Right renal pelvis (tissue), 4 donors: ENCODE data around the gene DNAJB8. TPM values are rescaled to one million over a fixed set of nuclear protein-coding genes. Genes with fewer than 3 reads are reported as not detected.

Experiments
- DNase-seq, 4 donors: peaks; one replicate each; pipeline ENCODE4 v3.0.0-alpha.2; 2013; ENCODE audit warnings: low read depth in 4 of 4, low spot score in 3 of 4, missing footprints in 1 of 4
- polyA plus RNA-seq, 4 donors: library from polyadenylated mRNA; unstranded; fragments of 120-200 nt; gene quantifications; one replicate each; pipeline ENCODE4 v1.2.1, GENCODE V29; 2013; ENCODE audit not compliant: insufficient read length in 4 of 4

The DNAJB8 gene
- polyA plus RNA-seq, 4 donors = not detected

DNA sequence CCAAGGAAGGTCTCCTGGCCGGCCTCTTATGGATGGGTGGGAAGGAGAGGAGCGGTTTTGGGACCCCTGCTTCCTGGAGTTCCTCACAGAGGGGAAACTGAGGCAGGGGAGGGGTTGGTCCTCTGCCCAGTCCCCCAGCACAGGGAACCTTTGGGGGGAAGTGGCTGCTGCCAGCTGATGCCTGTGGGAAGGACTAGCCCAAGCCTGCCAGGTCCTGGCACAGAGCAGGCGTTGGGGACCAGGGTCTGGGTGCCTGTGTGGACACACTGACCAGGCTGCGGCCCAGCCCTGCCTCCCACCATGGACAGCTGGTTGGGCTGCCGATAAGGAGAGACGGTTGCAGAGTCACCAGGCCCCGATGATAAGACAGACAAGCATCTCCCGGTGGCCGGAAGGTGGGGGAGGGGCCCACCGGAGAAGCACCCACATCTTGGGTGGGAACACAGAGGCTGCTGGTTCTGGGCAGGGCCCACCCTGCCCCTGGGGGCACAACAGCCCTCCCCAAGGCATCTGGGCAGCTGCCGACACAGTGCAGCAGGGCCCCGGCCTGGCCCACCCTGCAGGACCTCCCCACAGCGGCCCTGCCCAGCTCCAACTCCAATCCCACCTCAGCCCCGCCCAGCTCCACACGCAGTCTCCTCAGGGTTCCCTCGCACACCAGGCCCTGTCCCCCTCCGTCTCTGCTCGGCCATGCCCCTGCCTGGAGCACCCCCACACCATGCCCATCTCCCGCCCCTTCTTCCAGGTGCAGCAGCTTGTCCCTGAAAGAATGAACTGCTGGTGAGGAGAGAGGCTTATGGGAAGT, 50.7 kb downstream of the DNAJB8 start:
- no peak for DNase-seq

DNA sequence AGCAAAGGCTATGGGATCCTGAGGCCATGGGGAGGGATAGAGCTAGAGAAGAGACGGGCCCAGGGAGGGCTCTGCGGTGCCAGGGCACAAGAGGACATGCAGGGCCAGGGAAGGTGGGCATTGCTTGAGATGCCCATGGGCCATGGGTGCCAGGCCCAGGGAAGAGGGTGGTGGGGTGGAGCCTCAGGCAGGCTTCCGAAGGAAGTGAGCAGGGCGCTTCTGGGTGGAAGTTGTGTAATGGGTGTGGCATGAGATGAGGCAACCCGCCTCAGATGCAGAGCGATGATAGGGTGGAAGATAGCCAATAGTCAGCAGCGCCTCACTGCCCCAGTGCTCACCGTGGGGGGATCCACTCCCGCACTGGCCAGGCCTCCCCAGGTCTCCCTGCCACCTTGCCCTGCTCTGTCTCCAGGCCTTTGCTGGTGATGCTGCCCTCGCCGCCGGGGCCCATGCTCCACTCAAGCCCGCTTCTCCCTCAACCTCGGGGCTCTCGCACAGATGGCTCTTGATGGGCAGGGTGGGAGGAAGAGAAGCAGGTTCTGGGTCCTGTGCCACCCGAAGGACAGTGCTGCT, 51.4 kb downstream of the DNAJB8 start:
- DNase-seq = no peak

DNA sequence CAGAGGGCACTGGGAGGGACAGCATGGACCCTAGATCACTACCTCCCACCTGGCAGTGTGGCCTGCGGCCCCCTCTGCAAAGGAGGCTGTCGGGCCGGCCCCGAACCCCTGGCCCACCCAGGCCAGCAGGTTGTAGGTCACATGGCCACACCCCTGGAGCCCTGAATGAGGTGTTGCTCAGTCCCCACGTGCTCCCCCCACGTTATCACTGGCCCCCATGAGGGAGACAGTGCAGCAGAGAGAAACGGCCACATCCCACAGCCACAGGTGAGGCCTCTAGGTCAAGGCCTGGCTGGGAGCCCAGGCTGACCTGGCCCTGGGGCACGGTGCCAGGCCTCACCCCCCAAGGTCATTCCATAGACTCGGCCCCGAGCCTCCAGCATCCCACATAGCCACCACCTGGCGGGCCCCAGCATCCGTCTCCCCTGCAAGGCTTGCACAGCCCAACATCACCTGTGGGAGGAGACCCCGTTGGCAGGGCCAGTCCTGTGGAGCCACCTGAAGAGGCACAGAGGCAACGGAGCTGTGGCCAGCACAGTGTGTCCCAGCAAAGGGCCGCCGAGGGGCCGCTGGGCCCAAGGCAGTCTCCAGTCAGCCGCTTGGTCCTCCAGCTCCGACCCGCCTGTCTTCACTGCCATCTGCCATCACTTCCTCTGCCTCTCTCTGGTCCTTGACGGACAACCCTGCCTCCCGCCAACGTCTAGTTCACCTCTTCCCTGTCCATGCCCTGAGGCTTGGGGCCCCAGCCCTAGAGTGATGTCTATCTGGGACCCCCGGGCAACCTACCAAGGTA, 53.1 kb downstream of the DNAJB8 start:
- DNase-seq = no peak

DNA sequence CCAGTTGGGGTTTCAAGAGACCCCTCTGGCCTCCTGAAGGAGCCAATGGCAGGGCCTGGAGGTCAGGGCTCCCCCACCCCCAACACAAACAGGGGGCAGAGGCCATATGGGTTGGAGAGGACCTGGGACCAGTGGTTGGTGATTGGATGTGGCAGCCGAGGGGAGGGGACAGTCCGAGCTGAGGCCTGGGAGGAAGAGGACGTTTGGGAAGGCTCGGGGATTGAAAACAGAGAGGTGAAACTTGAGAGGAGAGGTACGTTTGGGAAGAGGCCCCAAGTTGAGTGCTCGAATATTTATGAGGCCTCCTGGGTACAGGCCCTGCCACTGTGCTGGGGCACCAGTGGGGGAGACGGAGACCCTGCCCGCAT, 53.7 kb downstream of the DNAJB8 start:
- DNase-seq = no peak

Other genes with a start within 250 kb of the DNAJB8 start
- 10 to 100 TPM; 38.8 to 47.6 (median 43.6) TPM for gene GATA2, start 26.3 kb upstream of the DNAJB8 start, polyA plus RNA-seq
- gene RPN1, start 183.9 kb upstream of the DNAJB8 start, polyA plus RNA-seq = 100 to 1,000 TPM; 212 to 227 (median 213) TPM